HG03025 (cell line): ENCODE measurements around the gene PIGU.
"Not testable (repeated sequence)": the region's sequence is repeated elsewhere in the genome, so short reads cannot be mapped to it uniquely, and the experiment has no call there.

Experiments
- ATAC-seq: cut with Tn5 transposase; IDR thresholded peaks from one replicate; pipeline ENCODE4 v1.9.1; 2021; ENCODE audit warnings: mild to moderate bottlenecking, moderate library complexity; ENCODE audit not compliant: unreplicated experiment, low FRiP score

Gene PIGU

DNA sequence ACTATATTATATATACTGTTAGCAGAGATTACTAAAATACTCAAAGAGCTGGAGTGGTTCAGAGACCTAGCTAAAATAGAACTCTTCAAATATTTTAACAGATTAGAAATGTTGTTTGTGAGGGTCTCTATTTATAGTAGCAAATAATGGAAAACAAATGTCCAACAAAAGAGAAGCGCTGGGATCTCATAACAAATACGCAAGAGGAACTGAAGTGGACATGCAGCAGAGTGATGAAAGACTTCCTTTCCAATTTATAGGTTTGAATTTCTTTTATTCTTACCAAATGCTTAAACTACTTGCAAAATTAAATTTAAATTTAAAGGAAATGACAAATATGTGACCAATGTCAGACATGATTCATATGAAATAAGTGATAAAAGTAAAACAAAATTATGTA is 49.9 kb downstream of the PIGU start:
- ATAC-seq, result no peak

GRCh38 chr20:34624629-34625028 is 52.3 kb downstream of the PIGU start:
- no peak for ATAC-seq

GRCh38 chr20:34622821-34623451 is 54.0 kb downstream of the PIGU start:
- ATAC-seq, result no peak

DNA sequence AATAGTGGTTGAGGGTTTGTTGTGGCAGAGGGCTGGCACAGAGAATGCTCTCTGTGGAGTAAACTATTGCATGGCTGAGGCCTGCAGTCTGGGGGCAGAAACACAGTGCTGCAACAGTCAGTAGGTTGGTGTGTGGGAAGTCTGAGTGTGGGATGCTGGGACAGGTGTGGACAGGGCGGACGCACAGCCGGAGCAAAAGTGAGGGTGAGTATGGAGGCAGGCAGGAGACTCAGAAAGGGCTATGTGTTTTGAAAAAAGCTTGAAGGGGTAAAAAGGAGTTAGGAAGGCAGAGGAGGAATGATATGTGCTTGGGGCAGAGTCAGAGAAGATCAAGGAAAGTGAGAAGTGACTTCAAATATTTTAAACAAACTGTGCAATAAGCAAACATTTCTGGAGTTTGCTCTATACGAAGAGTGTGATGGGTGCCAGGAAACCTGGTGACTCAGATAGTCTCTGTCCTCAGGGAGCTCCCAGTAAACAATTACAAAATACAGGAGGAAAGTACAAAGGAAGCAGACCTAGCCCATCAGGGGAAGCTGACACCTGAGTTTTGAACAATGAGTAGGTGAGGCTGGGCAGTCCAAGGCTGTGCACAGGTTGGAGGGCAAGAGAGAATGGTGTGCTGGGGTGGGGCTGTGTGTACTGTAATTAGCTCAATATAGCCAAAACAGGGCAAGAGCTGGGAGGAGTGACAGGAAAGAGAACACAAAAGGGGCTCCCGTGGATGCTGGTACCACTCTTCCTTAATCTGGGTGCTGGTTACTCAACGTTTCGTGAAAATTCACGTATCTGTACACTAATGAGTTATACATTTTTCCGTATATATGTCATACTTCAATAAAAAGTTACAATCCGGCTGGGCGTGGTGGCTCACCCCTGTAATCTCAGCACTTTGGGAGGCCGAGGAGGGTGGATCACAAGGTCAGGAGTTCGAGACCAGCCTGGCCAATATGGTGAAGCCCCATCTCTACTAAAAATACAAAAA is 55.2 kb downstream of the PIGU start:
- no peak for ATAC-seq

GRCh38 chr20:34621036-34621343 is 55.9 kb downstream of the PIGU start:
- ATAC-seq, result no peak

- no peak for ATAC-seq
These were observed 58.2 kb downstream of the PIGU start for GRCh38 chr20:34618676-34619075.

GRCh38 chr20:34616913-34617312 is 60.0 kb downstream of the PIGU start:
- not testable (repeated sequence) for ATAC-seq

DNA sequence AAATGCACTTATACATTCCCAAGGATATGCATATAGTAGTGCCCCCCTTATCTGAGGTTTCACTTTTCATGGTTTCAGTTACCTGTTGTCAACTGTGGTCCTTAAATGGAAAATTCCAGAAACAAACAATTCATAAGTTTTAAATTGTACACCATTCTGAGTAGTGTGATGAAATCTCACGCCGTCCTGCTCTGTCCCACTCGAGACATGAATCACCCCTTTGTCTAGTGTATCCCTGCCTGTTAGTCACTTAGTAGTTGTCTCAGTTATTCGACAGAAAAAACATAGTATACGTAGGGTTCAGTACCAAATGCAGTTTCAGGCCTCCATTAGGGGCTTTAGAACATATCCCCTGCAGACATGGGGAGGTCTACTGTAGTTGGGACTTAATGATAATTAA is 61.4 kb downstream of the PIGU start:
- ATAC-seq, result no peak

GRCh38 chr20:34611976-34612375 is 64.9 kb downstream of the PIGU start:
- not testable (repeated sequence) for ATAC-seq

DNA sequence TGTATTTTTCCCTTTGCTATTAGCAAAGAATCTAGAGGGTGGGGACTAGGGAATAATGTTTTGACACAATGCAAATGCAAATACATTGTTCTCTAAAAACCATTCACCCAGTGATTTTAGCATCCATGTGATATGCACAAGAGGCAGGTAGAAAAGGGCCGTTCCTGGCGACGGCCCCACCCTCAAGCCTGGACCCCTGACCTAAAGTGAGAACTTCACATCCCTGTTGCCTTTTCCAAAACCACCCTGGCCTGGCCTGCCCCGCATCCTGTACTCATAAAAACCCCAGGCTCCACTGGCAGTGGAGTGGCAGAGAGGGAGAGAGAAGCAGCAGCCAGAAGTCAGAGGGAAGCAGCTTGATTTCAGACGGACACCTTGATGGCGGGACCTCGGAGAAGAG is 69.8 kb downstream of the PIGU start:
- no peak for ATAC-seq

DNA sequence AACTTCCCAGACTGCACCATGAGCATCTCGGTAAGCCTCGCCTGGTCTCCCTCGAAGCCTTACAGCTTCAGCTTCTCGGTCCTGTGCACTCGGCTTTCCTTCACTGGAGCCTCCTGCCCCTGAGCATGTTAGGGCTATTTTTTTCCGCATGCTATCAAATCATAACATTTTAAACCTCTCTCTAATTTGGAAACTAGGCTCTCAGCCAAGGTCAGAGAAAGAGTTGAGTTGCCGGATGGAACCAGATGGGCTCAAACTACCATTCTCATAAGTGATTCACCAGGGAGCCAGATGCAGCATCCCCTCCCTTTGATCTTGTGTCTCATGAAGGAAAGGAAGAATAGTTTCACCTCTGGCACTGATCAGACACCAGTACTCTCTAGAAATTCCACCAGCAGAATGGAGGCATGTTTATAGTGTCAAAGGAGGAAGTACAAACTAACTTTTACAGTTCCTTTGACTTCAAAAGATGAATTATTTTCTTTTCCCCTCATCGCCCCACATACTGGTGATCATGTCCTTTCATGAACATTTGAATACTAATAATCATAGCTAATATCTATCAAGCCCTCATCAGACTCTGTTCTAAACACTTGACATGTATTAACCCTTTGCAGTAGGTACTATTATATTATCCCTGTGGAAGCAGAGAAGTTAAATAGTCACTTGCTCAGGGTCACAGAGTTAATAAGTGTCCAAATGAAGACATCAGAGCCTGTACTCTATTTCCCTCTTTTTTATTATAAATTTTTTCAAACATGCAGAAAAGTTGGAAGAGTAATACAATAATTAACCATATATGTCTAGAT is 71.7 kb downstream of the PIGU start:
- ATAC-seq, result no peak

DNA sequence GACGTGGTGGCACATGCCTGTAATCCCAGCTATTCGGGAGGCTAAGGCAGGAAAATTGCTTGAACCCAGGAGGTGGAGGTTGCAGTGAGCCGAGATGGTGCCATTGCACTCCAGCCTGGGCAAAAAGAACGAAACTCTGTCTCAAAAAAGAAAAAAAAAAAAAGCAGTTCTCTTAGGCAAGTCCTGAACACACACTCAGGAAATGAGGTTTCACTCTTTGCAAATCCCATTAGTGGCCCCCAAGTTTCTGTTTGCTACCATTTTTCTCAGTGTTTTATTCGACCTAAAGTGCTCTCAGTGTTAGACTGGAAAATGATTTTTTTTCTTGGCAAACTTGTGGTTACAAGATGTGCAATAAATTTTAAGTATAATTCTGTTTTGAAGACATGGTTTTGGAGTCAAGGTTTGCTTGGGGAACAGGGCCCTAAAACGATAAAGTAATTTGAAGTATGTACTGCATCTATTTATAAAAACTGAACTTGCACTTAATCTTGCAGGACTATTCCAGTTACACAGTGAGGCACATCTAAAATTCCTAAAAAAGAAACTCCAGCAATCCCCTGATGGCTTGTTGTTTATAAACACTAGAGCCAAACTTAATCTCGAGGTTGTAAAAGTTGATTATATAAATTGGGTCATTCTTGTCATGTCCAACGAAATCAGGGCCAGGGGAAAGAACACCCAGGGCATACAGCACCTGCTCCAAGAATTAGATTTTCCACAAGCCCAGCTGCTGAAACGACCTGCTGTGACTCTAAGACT is 75.8 kb downstream of the PIGU start:
- ATAC-seq, result no peak

DNA sequence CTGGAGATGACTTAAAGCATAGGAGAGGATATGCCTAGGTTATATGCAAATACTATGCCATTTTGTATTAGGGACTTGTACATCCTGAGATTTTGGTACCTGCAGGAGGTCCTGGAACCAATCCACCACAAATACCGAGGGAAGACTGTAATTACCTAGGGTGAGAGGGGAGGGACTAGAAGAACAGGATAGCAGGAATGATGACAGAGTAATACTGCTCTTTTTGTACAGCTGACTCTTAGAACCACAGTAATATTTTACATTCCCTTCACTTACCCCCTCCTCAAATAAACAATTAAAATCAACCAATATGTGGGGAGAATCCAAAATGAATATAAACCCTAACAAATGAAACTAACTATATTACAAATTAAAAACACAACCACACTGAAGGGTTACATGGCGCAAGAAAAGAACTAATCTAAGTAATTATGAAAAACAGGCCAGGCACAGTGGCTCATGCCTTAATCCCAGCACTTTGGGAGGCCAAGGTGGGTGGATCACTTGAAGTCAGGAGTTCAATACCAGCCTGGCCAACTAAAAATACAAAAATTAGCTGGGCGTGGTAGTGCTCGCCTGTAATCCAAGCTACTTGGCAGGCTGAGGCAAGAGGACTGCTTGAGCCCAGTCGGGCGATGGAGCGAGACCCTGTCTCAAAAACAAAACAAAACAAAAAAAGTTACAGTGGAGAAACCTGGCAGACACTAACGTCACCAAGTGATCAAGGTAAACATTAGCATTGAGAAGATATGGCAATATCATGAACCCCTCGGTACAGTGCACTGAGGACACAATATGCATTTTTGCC is 81.3 kb downstream of the PIGU start:
- ATAC-seq, result no peak

DNA sequence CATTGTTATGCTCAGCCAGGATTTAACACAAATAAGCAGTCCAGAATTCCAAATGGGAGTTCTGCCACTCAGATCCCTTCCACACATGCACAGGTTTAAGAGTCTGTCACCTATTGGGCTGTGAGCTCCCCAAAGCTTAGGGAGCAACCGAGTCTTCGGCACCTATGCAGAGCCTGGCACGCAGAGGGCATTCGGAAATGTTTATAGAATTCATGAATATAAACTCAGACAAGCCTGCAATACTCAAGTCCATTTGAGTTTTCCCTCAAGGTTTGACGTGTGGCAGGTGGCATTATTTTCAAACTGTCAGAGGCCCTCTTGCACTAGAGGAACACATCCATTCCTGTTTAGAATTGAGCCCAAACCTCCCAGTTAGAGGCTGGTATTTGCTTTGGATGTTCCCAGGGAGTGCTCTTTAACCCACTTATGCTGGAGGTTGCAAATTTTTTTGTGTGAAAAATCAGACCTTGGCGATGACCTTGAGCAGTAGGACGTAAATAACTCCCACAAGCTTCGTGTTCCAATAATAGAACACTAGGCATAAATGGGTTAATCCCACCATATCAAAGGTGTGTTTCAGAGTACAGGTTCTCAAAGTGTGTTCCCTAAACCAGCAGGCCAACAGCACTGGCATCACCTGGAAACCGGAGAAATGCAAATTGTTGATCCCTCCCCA is 90.3 kb downstream of the PIGU start:
- ATAC-seq, result no peak

- ATAC-seq, result no peak
These were observed 91.9 kb downstream of the PIGU start for GRCh38 chr20:34585019-34585418.

- ATAC-seq, result no peak
These were observed 93.3 kb downstream of the PIGU start for GRCh38 chr20:34583544-34583943.

- no peak for ATAC-seq
These were observed 94.0 kb downstream of the PIGU start for GRCh38 chr20:34582911-34583310.

GRCh38 chr20:34582221-34582620 is 94.7 kb downstream of the PIGU start:
- no peak for ATAC-seq
